A549 (cell line): Measurements from ENCODE around the gene PDE4D. TPM values are rescaled to one million over a fixed set of nuclear protein-coding genes. Genes with fewer than 3 reads are reported as not detected.
A peak's percentile ranks its signal among the peaks of the same experiment; 100 is the strongest.

Experiments used
- ATAC-seq, 2 experiments: fragments of 200-7000 bp in 1 of 2; fragments of >200 bp in 1 of 2; cut with Nextera tagmentation in 1 of 2; cut with Tn5 transposase in 1 of 2; 3 replicates each; pipeline versions ENCODE4 v1.8.0 to v1.9.1; 2018 to 2020; ENCODE audit warnings: mild to moderate bottlenecking in 1 of 2, moderate library complexity in 1 of 2
- CTCF ChIA-PET: fragments of 300-600 bp; sonication (Branson Sonifier 250); formaldehyde crosslinking; extraction: SDS; loops from one replicate; lab custom pipeline; 2021; ENCODE audit warnings: antibody characterized with exemption, inconsistent platforms; lab: Yijun Ruan, JAX
- POLR2A ChIA-PET: fragments of 350-600 bp; formaldehyde crosslinking; extraction: SDS; loops from one replicate; lab custom pipeline; 2021; ENCODE audit warnings: antibody characterized with exemption, inconsistent platforms; lab: Yijun Ruan, JAX
- DNase-seq, 2 experiments: peaks; one replicate each; pipeline versions ENCODE4 v3.0.0 to v3.0.0-alpha.2; 2011 to 2016; ENCODE audit warnings: low read depth in 1 of 2, low spot score in 1 of 2
- FAIRE-seq: peaks from 2 replicates; lab custom pipeline; 2011; peaks lifted over from hg19 to GRCh38; lab: Jason Lieb, UNC
- H3K27ac ChIP-seq, 2 experiments: fragments of >200 bp; sonication (Bioruptor Twin); formaldehyde crosslinking; 3 replicates each; pipeline ENCODE4 v1.5.1; 2016 to 2017
- H3K4me1 ChIP-seq: fragments of >200 bp; sonication (Bioruptor Twin); formaldehyde crosslinking; 3 replicates; pipeline ENCODE4 v1.6.1; 2016
- H3K4me2 ChIP-seq: fragments of >200 bp; sonication (Bioruptor Twin); formaldehyde crosslinking; 3 replicates; pipeline ENCODE4 v1.6.1; 2016
- H3K4me3 ChIP-seq: fragments of >200 bp; sonication (Bioruptor Twin); formaldehyde crosslinking; 3 replicates; pipeline ENCODE4 v1.5.1; 2016
- H3K9me3 ChIP-seq: fragments of >200 bp; sonication (Bioruptor Twin); formaldehyde crosslinking; 3 replicates; pipeline ENCODE4 v1.6.1; 2016
- BHLHE40 ChIP-seq: IDR thresholded peaks from 2 replicates; pipeline ENCODE4 v1.6.1; 2012; ENCODE audit warnings: low read depth, low read length, inconsistent platforms
- CEBPB ChIP-seq, 2 experiments: fragments of >200 bp in 1 of 2; sonication (Bioruptor Twin) in 1 of 2; formaldehyde crosslinking in 1 of 2; IDR thresholded peaks; 2 replicates each; pipeline ENCODE4 v1.6.1; 2012 to 2016
- CTCF ChIP-seq: fragments of >200 bp; sonication (Bioruptor Twin); formaldehyde crosslinking; IDR thresholded peaks from 3 replicates; pipeline ENCODE4 v1.5.1; 2016
- ELK1 ChIP-seq: fragments of 150-350 bp; IDR thresholded peaks from 2 replicates; pipeline ENCODE4 v1.6.1; 2014; ENCODE audit warnings: low read depth, mild to moderate bottlenecking, low read length
- EP300 ChIP-seq, 2 experiments: fragments of >200 bp; sonication (Bioruptor Twin); formaldehyde crosslinking; IDR thresholded peaks; 2 replicates in 1 of 2; 3 replicates in 1 of 2; pipeline ENCODE4 v1.6.1; 2016 to 2017
- ESRRA ChIP-seq: fragments of 150-350 bp; IDR thresholded peaks from 2 replicates; pipeline ENCODE4 v1.6.1; 2014; ENCODE audit warnings: mild to moderate bottlenecking, low read length, borderline replicate concordance
- FOSL2 ChIP-seq, 2 experiments: fragments of 450-650 bp in 1 of 2; fragments of >200 bp in 1 of 2; sonication (Bioruptor Twin) in 1 of 2; formaldehyde crosslinking; IDR thresholded peaks; 2 replicates each; pipeline versions ENCODE4 v1.5.0 to v1.6.1; 2016 to 2020; ENCODE audit warnings: mild to moderate bottlenecking in 1 of 2, moderate library complexity in 1 of 2
- GATA3 ChIP-seq: IDR thresholded peaks from 2 replicates; pipeline ENCODE4 v1.6.1; 2012; ENCODE audit warnings: borderline replicate concordance
- HMGXB4 ChIP-seq: fragments of 250-450 bp; sonication (Bioruptor Pico); IDR thresholded peaks from 2 replicates; pipeline ENCODE4 v1.5.0; 2021; ENCODE audit warnings: mild to moderate bottlenecking, moderate library complexity, borderline replicate concordance
- HOXB5 ChIP-seq: fragments of 250-450 bp; sonication (Bioruptor Pico); IDR thresholded peaks from 2 replicates; pipeline ENCODE4 v1.5.0; 2020; ENCODE audit warnings: mild to moderate bottlenecking, moderate library complexity
- JUN ChIP-seq, 2 experiments: fragments of >200 bp; sonication (Bioruptor Twin); formaldehyde crosslinking; IDR thresholded peaks; 2 replicates in 1 of 2; 3 replicates in 1 of 2; pipeline ENCODE4 v1.6.1; 2016 to 2017
- JUNB ChIP-seq: fragments of >200 bp; sonication (Bioruptor Twin); formaldehyde crosslinking; IDR thresholded peaks from 2 replicates; pipeline ENCODE4 v1.6.1; 2016
- MAX ChIP-seq: IDR thresholded peaks from 2 replicates; pipeline ENCODE4 v1.6.1; 2012
- MAZ ChIP-seq: fragments of 150-350 bp; IDR thresholded peaks from 2 replicates; pipeline ENCODE4 v1.6.1; 2014; ENCODE audit warnings: antibody characterized with exemption, low read depth, low read length, borderline replicate concordance
- NPAS2 ChIP-seq: fragments of 250-450 bp; sonication (Bioruptor Pico); IDR thresholded peaks from 2 replicates; pipeline ENCODE4 v1.8.0; 2022; ENCODE audit warnings: mild to moderate bottlenecking, moderate library complexity, borderline replicate concordance
- PHF8 ChIP-seq: fragments of 200-600 bp; sonication (generic); IDR thresholded peaks from 2 replicates; pipeline ENCODE4 v1.6.1; 2016; ENCODE audit warnings: low read depth, mild to moderate bottlenecking, antibody characterized with exemption, moderate library complexity, borderline replicate concordance
- RAD21 ChIP-seq, 2 experiments: fragments of >200 bp in 1 of 2; sonication (Bioruptor Twin) in 1 of 2; formaldehyde crosslinking in 1 of 2; IDR thresholded peaks in 1 of 2; conservative IDR thresholded peaks in 1 of 2; 2 replicates in 1 of 2; 3 replicates in 1 of 2; pipeline ENCODE4 v1.6.1; 2012 to 2018; ENCODE audit warnings: inconsistent platforms in 1 of 2
- RARB ChIP-seq: fragments of 250-450 bp; sonication (Bioruptor Pico); IDR thresholded peaks from 2 replicates; pipeline ENCODE4 v1.8.0; 2021; ENCODE audit warnings: mild to moderate bottlenecking, moderate library complexity
- REST ChIP-seq: fragments of 200-600 bp; sonication (generic); IDR thresholded peaks from 2 replicates; pipeline ENCODE4 v1.6.1; 2016; ENCODE audit warnings: antibody characterized with exemption, mild to moderate bottlenecking, moderate library complexity
- RNF2 ChIP-seq: fragments of 200-600 bp; sonication (generic); IDR thresholded peaks from 2 replicates; pipeline ENCODE4 v1.6.1; 2016; ENCODE audit warnings: low read depth, mild to moderate bottlenecking, antibody characterized with exemption, moderate library complexity, borderline replicate concordance
- SMC3 ChIP-seq: fragments of >200 bp; sonication (Bioruptor Twin); formaldehyde crosslinking; IDR thresholded peaks from 3 replicates; pipeline ENCODE4 v1.6.1; 2018; ENCODE audit warnings: inconsistent platforms
- ZFP36 ChIP-seq: fragments of 450-650 bp; IDR thresholded peaks from 2 replicates; pipeline ENCODE4 v1.6.1; 2014; ENCODE audit warnings: borderline replicate concordance; ENCODE audit not compliant: partially characterized antibody
- ZNF302 ChIP-seq: fragments of 250-450 bp; sonication (Bioruptor Pico); IDR thresholded peaks from 2 replicates; pipeline ENCODE4 v1.9.0; 2021; ENCODE audit warnings: inconsistent platforms, mild to moderate bottlenecking, moderate library complexity
- WGBS: methylation state at CpG from one replicate; pipeline ENCODE4 v1.1.6; 2017; ENCODE audit errors: missing lambda C conversion rate; 5-methylcytosine and 5-hydroxymethylcytosine counted together
- polyA plus RNA-seq, 4 experiments: library from polyadenylated mRNA; depleted of rRNA in 3 of 4; stranded (reverse); fragments of >200 nt; fragmentation: RNase III in 1 of 4; extraction: RNeasy Plus Mini Kit Qiagen cat#74134 plus additional on column Dnase treatment in 1 of 4; gene quantifications; 2 replicates in 3 of 4; 3 replicates in 1 of 4; pipeline ENCODE4 v1.2.3, GENCODE V29; 2011 to 2017
- TF ChIP-seq, protein P1 (sequence below): fragments of >200 bp; sonication (Bioruptor Twin); formaldehyde crosslinking; IDR thresholded peaks from 2 replicates; pipeline ENCODE4 v1.6.1; 2016

The PDE4D gene
- polyA plus RNA-seq, 2 of the 4 experiments (the other 2 are of a cell fraction): 74.0 to 213 TPM

GRCh38 chr5:59559323-59559722, 334.2 kb downstream of the PDE4D start:
- Histone ChIP-seq H3K27ac (peak overlapping the region; percentile 87 to 97), H3K4me3 (no peak overlapping the region), H3K4me1 (peaks cover 100% of the 10 kb centered on the region), H3K9me3 (no peaks in the 10 kb centered on the region), H3K4me2 (peak overlapping the region; percentile 44)
- ATAC-seq (0 out of 6 replicates have a peak, but pooled peaks of 1 of the 2 experiments have one; percentile 5), FAIRE-seq (peak; percentile 54), DNase-seq (peak in 1 of 2 experiments; percentile 80)
- WGBS: 14% methylated on average over 3 of the region's 3 CpGs
- ChIA-PET POLR2A (interaction anchor here (0.5 to 1.7 kb wide), 2 partner anchors 11 to 87 kb away, joined by 4 to 8 read pairs; no protein-coding TSS in a partner anchor), CTCF (interaction anchor here (0.9 to 1.8 kb wide), 4 partner anchors 13 to 179 kb away, joined by 3 to 4 read pairs (median 3); no protein-coding TSS in a partner anchor)
- no peak for TF ChIP-seq NPAS2 (CRISPR knock-in tag)
- TF ChIP-seq, protein P1, sequence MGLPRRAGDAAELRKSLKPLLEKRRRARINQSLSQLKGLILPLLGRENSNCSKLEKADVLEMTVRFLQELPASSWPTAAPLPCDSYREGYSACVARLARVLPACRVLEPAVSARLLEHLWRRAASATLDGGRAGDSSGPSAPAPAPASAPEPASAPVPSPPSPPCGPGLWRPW: no peak
- no peak for TF ChIP-seq CTCF
- no peak for TF ChIP-seq ZFP36
- TF ChIP-seq PHF8: no peak
- no peak for TF ChIP-seq BHLHE40
- peak; percentile 13; the same call in 1 of the 2 replicates for TF ChIP-seq JUNB
- TF ChIP-seq REST: no peak
- peak; percentile 70 to 78; a peak in 3 of 5 replicates for TF ChIP-seq EP300 (IDR thresholded peaks at IDR 0.05)
- TF ChIP-seq HOXB5 (CRISPR knock-in tag): 0 out of 2 replicates have a peak, but pooled peaks have one; percentile 11
- 0 out of 4 replicates have a peak, but pooled peaks of 1 of the 2 experiments have one; percentile 3 for TF ChIP-seq CEBPB (IDR thresholded peaks at IDR 0.05)
- TF ChIP-seq RARB (CRISPR knock-in tag): no peak
- TF ChIP-seq ESRRA: no peak
- TF ChIP-seq FOSL2 (IDR thresholded peaks at IDR 0.05): no peak
- peak; percentile 6; the same call in 1 of the 2 replicates for TF ChIP-seq FOSL2 (CRISPR knock-in tag; IDR thresholded peaks at IDR 0.05)
- 0 out of 5 replicates have a peak, but pooled peaks of 1 of the 2 experiments have one; percentile 12 for TF ChIP-seq RAD21 (conservative IDR thresholded peaks at IDR 0.05 in 1 of 2, IDR thresholded peaks at IDR 0.05 in 1 of 2)
- TF ChIP-seq ELK1: no peak
- no peak for TF ChIP-seq ZNF302
- 0 out of 2 replicates have a peak, but pooled peaks have one; percentile 8 for TF ChIP-seq HMGXB4 (CRISPR knock-in tag)
- TF ChIP-seq SMC3: no peak
- TF ChIP-seq JUN (IDR thresholded peaks at IDR 0.05): peak; percentile 41 to 62; a peak in 3 of 5 replicates
- TF ChIP-seq GATA3: peak; percentile 67
- no peak for TF ChIP-seq MAZ
- no peak for TF ChIP-seq MAX
- no peak for TF ChIP-seq RNF2
